Endothelial cell of umbilical vein (primary cell): ENCODE measurements around the gene B9D1. TPM values are rescaled to one million over a fixed set of nuclear protein-coding genes. Genes with fewer than 3 reads are reported as not detected.

Experiments
- BruUV-seq: library from RNA; stranded (reverse); fragments of 400-500 nt; replicated peaks from 2 replicates; lab custom pipeline; 2021; lab: Mats Ljungman, UMichigan
- CTCF ChIA-PET: fragments of 300-600, 350-600 bp; sonication (Branson Sonifier 250); formaldehyde crosslinking; loops from one replicate; lab custom pipeline; 2021; ENCODE audit warnings: antibody characterized with exemption, inconsistent platforms; lab: Charles Lee
- POLR2A ChIA-PET: fragments of 300-600, 350-600 bp; sonication (Branson Sonifier 250); formaldehyde crosslinking; loops from one replicate; lab custom pipeline; 2021; ENCODE audit warnings: antibody characterized with exemption, inconsistent platforms; lab: Charles Lee
- DNase-seq: peaks from one replicate; pipeline ENCODE4 v3.0.0-alpha.2; 2011; ENCODE audit warnings: low read depth, low spot score
- FAIRE-seq: peaks from 2 replicates; lab custom pipeline; 2011; peaks lifted over from hg19 to GRCh38; lab: Jason Lieb, UNC
- H2AFZ ChIP-seq: 2 replicates; pipeline ENCODE4 v1.6.0; 2012; ENCODE audit warnings: low read depth, low read length, control low read depth, inconsistent platforms
- H3K27ac ChIP-seq: 2 replicates; pipeline ENCODE4 v1.5.1; 2011; ENCODE audit warnings: low read depth, mild to moderate bottlenecking, control low read depth, low read length, moderate library complexity; ENCODE audit not compliant: insufficient read depth
- H3K27me3 ChIP-seq, 2 experiments: 2 replicates each; pipeline versions ENCODE4 v1.6.0 to v1.6.1; 2011; ENCODE audit warnings: low read length in 2 of 2, mixed read lengths in 1 of 2; ENCODE audit not compliant: control insufficient read depth in 2 of 2, insufficient read depth in 2 of 2
- H3K36me3 ChIP-seq, 2 experiments: 2 replicates in 1 of 2; 3 replicates in 1 of 2; pipeline ENCODE4 v1.5.1; 2011; ENCODE audit warnings: low read length in 2 of 2, mild to moderate bottlenecking in 1 of 2, moderate library complexity in 1 of 2; ENCODE audit not compliant: control insufficient read depth in 2 of 2, insufficient read depth in 2 of 2; ENCODE audit errors: extremely low read depth in 1 of 2
- H3K4me1 ChIP-seq: 3 replicates; pipeline ENCODE4 v1.5.1; 2011; ENCODE audit warnings: mild to moderate bottlenecking, low read length; ENCODE audit not compliant: control insufficient read depth, insufficient read depth; ENCODE audit errors: extremely low read depth
- H3K4me2 ChIP-seq: 2 replicates; pipeline ENCODE4 v1.6.1; 2011; ENCODE audit warnings: low read length, control low read depth, mixed read lengths; ENCODE audit not compliant: insufficient read depth
- H3K4me3 ChIP-seq, 3 experiments: fragments of 200-600 bp in 1 of 3; sonication (generic), shearing (Covaris generic) in 1 of 3; replicated peaks in 1 of 3; 2 replicates each; pipeline ENCODE4 v1.5.1; 2011 to 2016; ENCODE audit warnings: control low read depth in 3 of 3, low read length in 3 of 3, mild to moderate bottlenecking in 2 of 3, inconsistent platforms in 1 of 3, low read depth in 1 of 3, moderate library complexity in 1 of 3; ENCODE audit not compliant: insufficient read depth in 1 of 3
- H3K79me2 ChIP-seq: 2 replicates; pipeline ENCODE4 v1.6.0; 2012; ENCODE audit warnings: low read length, inconsistent platforms; ENCODE audit not compliant: control insufficient read depth, insufficient read depth
- H3K9ac ChIP-seq: replicated peaks from 2 replicates; pipeline ENCODE3; 2011; ENCODE audit warnings: low read length, control low read depth; ENCODE audit not compliant: insufficient read depth; ENCODE audit errors: extremely low read depth
- H3K9me1 ChIP-seq: replicated peaks from 3 replicates; pipeline ENCODE4 v1.6.0; 2011; ENCODE audit warnings: mild to moderate bottlenecking, low read length; ENCODE audit not compliant: control insufficient read depth, insufficient read depth; ENCODE audit errors: extremely low read depth
- H3K9me3 ChIP-seq: replicated peaks from 2 replicates; pipeline ENCODE4 v1.5.1; 2012; ENCODE audit warnings: low read length, inconsistent platforms; ENCODE audit not compliant: control insufficient read depth, insufficient read depth
- H4K20me1 ChIP-seq: replicated peaks from 2 replicates; pipeline ENCODE3; 2011; ENCODE audit warnings: mild to moderate bottlenecking, low read length; ENCODE audit not compliant: control insufficient read depth, insufficient read depth; ENCODE audit errors: extremely low read depth
- CTCF ChIP-seq, 2 donors: IDR thresholded peaks; 1 replicate in 1 of 2; 2 replicates in 1 of 2; pipeline ENCODE4 v1.5.1; 2011; ENCODE audit warnings: low read length in 2 of 2, mild to moderate bottlenecking in 2 of 2, moderate library complexity in 2 of 2, control low read depth in 1 of 2, inconsistent platforms in 1 of 2, low read depth in 1 of 2; ENCODE audit not compliant: insufficient read depth in 1 of 2; ENCODE audit errors: extremely low read depth in 1 of 2
- EZH2 ChIP-seq: IDR thresholded peaks from 2 replicates; pipeline ENCODE4 v1.6.1; 2012; ENCODE audit warnings: borderline replicate concordance, low read depth, mild to moderate bottlenecking, moderate library complexity, low read length, inconsistent platforms; ENCODE audit not compliant: severe bottlenecking
- FOS ChIP-seq: IDR thresholded peaks from 2 replicates; pipeline ENCODE4 v1.6.1; 2011; ENCODE audit warnings: mild to moderate bottlenecking, low read length, moderate library complexity, borderline replicate concordance; ENCODE audit not compliant: insufficient read depth
- GATA2 ChIP-seq: IDR thresholded peaks from 2 replicates; pipeline ENCODE4 v1.7.0; 2011; ENCODE audit warnings: low read depth, mild to moderate bottlenecking, moderate library complexity, mixed read lengths, low read length; ENCODE audit not compliant: insufficient read length, insufficient read depth
- JUN ChIP-seq: IDR thresholded peaks from 2 replicates; pipeline ENCODE4 v1.6.1; 2011; ENCODE audit warnings: borderline replicate concordance, low read depth; ENCODE audit not compliant: insufficient read length, insufficient read depth
- MAX ChIP-seq: IDR thresholded peaks from 2 replicates; pipeline ENCODE4 v1.6.1; 2011; ENCODE audit not compliant: insufficient read depth, insufficient read length
- MYC ChIP-seq: IDR thresholded peaks from one replicate; pipeline ENCODE4 v1.6.1; 2011; ENCODE audit warnings: mild to moderate bottlenecking, low read depth, low read length
- POLR2A ChIP-seq: IDR thresholded peaks from 2 replicates; pipeline ENCODE4 v1.6.1; 2012; ENCODE audit warnings: low read depth, mild to moderate bottlenecking, control low read depth, low read length
- POLR2AphosphoS5 ChIP-seq: IDR thresholded peaks from 2 replicates; pipeline ENCODE4 v1.6.1; 2012; ENCODE audit warnings: low read depth, mild to moderate bottlenecking, control low read depth, low read length, moderate library complexity; ENCODE audit not compliant: insufficient read depth
- dilution Hi-C: fragments of 300-500 bp; cut with MboI; formaldehyde crosslinking; loops from one replicate; pipeline ENCODE4 v1.15.0; 2019; ENCODE audit warnings: low sequenced_read_pairs; ENCODE audit not compliant: extremely low pct_ligation_motif_present
- intact Hi-C: fragments of 100-400 bp; cut with micrococcal nuclease; formaldehyde crosslinking; loops from one replicate; pipeline ENCODE4 v1.10.0; 2022
- polyA plus RNA-seq, 4 experiments: library from polyadenylated mRNA; depleted of rRNA in 3 of 4; stranded (reverse) in 3 of 4; unstranded in 1 of 4; fragments of >200 nt; gene quantifications; 2 replicates each; pipeline versions ENCODE4 v1.2.1 to v1.2.3, GENCODE V29; 2011 to 2012; ENCODE audit warnings: missing spikeins in 1 of 4
- total RNA-seq: library from RNA; stranded (reverse); gene quantifications from 2 replicates; pipeline ENCODE4 v1.2.3, GENCODE V29; 2021

The B9D1 gene
- total and polyA plus RNA-seq, 2 donors (not counting 3 experiments of a cell fraction or from before 2014, with no cell fraction given): 20.5 to 55.8 TPM

GRCh38 chr17:19302791-19303331 lies 59.7 kb downstream of the B9D1 start:
- BruUV-seq: no TSS peak
- ChIA-PET POLR2A (no interaction called here), CTCF (interaction anchor here (1.0 to 2.5 kb wide), 4 partner anchors 9 to 36 kb away, joined by 3 to 13 read pairs (median 3); no protein-coding TSS in a partner anchor)
- H2AFZ ChIP-seq: no peak overlapping the region
- peaks cover 23% of the 10 kb centered on the region for H3K4me1 ChIP-seq
- DNase-seq (no peak), FAIRE-seq (peak; percentile 55)
- no peak overlapping the region for H3K4me3 ChIP-seq
- intact Hi-C loops: no loop called here
- H3K27me3 ChIP-seq: no peaks in the 10 kb centered on the region
- dilution Hi-C loops: no loop called here
- no peak overlapping the region for H3K9ac ChIP-seq
- no peak for TF ChIP-seq CTCF (IDR thresholded peaks at IDR 0.05; ENCODE audit: extremely low read depth in 1 of 2, insufficient read depth in 1 of 2, low read depth in 1 of 2, low read length in 2 of 2)
- TF ChIP-seq MAX: no peak
- TF ChIP-seq GATA2: no peak
- no peak for TF ChIP-seq JUN
- TF ChIP-seq MYC: no peak
- TF ChIP-seq POLR2AphosphoS5: no peak
- TF ChIP-seq FOS: no peak
- TF ChIP-seq EZH2: no peak
- TF ChIP-seq POLR2A: no peak
- no peak overlapping the region for H3K4me2 ChIP-seq
- H3K9me1 ChIP-seq: no peaks in the 10 kb centered on the region
- no peaks in the 10 kb centered on the region for H4K20me1 ChIP-seq
- H3K36me3 ChIP-seq: peaks cover 0 to 6% of the 10 kb centered on the region in 2 experiments
- peaks cover 11% of the 10 kb centered on the region for H3K79me2 ChIP-seq
- no peak overlapping the region for H3K27ac ChIP-seq
- no peaks in the 10 kb centered on the region for H3K9me3 ChIP-seq
